Parathyroid adenoma (tissue), 2 donors: ENCODE data around the gene SLC30A7.
"Not testable (repeated sequence)": the region's sequence is repeated elsewhere in the genome, so short reads cannot be mapped to it uniquely, and the experiment has no call there.

Experiments used
- H2AFZ ChIP-seq: fragments of 300-600 bp; sonication (generic); one replicate; pipeline ENCODE4 v1.7.0; 2017; ENCODE audit warnings: antibody characterized with exemption, mild to moderate bottlenecking
- H3K27ac ChIP-seq: fragments of 300-600 bp; sonication (generic); one replicate; pipeline ENCODE4 v1.7.0; 2017
- H3K27me3 ChIP-seq: fragments of 300-600 bp; sonication (generic); one replicate; pipeline ENCODE4 v1.7.0; 2017; ENCODE audit warnings: low read length; ENCODE audit not compliant: control insufficient read depth, insufficient read depth
- H3K36me3 ChIP-seq: fragments of 300-600 bp; sonication (generic); one replicate; pipeline ENCODE4 v1.7.0; 2017; ENCODE audit warnings: low read length; ENCODE audit not compliant: control insufficient read depth, insufficient read depth
- H3K4me1 ChIP-seq: fragments of 300-600 bp; sonication (generic); one replicate; pipeline ENCODE4 v1.7.0; 2017; ENCODE audit warnings: control low read depth
- H3K4me2 ChIP-seq: fragments of 300-600 bp; sonication (generic); one replicate; pipeline ENCODE4 v1.7.0; 2017; ENCODE audit warnings: low read length
- H3K4me3 ChIP-seq: fragments of 300-600 bp; sonication (generic); one replicate; pipeline ENCODE4 v1.7.0; 2017; ENCODE audit warnings: low read depth, low read length
- H3K79me2 ChIP-seq: fragments of 300-600 bp; sonication (generic); one replicate; pipeline ENCODE4 v1.7.0; 2017; ENCODE audit warnings: control low read depth
- H3K9ac ChIP-seq: fragments of 300-600 bp; sonication (generic); one replicate; pipeline ENCODE4 v1.7.0; 2017; ENCODE audit warnings: mild to moderate bottlenecking
- H3K9me3 ChIP-seq: fragments of 300-600 bp; sonication (generic); one replicate; pipeline ENCODE4 v1.7.0; 2017; ENCODE audit warnings: low read length; ENCODE audit not compliant: control insufficient read depth
- CTCF ChIP-seq: fragments of 300-600 bp; sonication (generic); IDR thresholded peaks from one replicate; pipeline ENCODE4 v1.7.0; 2017; ENCODE audit warnings: antibody characterized with exemption, mild to moderate bottlenecking
- donor health status: primary hyperparathyroidism.

SLC30A7 gene

DNA sequence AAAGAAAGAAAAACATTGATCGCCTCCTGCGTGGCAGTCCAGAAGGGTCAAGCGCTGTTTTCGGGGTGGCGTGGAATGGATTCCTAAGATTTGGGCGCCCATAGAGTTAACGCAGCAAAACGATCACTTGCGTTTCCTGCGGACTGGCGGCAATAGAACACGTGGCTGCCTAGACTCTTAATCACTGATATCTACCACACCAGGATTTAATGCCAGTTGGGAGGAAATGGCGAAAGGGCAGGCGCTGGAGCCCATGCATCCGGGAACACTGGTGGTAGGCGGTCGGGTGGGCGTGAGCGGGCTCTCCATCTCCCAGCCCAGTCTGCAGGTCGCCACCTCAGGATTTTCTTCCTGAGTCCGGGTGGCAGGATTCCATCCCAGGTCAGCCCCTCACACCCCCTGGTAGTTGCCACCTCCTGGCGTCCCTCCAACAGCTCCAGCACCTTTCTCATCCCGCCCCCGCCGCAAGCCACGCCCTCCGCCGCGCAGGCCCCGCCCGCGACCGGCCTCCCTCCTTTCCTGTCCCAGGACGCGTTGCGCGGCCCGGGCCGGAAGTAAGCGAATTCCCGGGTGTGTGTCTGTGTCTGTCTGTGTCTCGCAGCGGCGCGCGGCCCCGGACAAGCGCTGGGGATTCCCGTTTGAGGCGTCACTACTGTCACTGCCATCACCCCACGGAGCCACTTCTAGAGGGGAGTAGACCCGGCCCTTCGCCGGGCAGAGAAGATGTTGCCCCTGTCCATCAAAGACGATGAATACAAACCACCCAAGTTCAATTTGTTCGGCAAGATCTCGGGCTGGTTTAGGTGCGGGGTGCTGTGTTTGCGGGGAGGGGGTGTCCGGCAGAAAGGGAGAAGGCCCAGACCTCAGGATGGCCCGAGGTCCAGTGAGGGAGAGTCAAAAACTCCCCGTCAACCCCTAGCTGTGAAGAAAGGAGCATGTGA, at the start of gene SLC30A7:
Gene SLC30A7, plus strand, starts transcription at position 551 of the 941 bp plus-strand sequence. Its CDS starts 173 bp downstream, at position 724.
- H3K27ac ChIP-seq = peak within 1 kb of the TSS; percentile 96
- H2AFZ ChIP-seq = peak within 1 kb of the TSS; percentile 95
- H3K36me3 ChIP-seq = no peaks in the 10 kb centered on the region
- no peaks in the 10 kb centered on the region for H3K4me1 ChIP-seq
- peak within 1 kb of the TSS; percentile 98 for H3K4me2 ChIP-seq
- H3K9me3 ChIP-seq = no peaks in the 10 kb centered on the region
- no peaks in the 10 kb centered on the region for H3K27me3 ChIP-seq
- TF ChIP-seq CTCF = no peak
- peak within 1 kb of the TSS; percentile 50 for H3K9ac ChIP-seq
- no peaks in the 10 kb centered on the region for H3K79me2 ChIP-seq
- peak within 1 kb of the TSS; percentile 84 for H3K4me3 ChIP-seq

GRCh38 chr1:100847361-100848082, 48.4 kb upstream of the SLC30A7 start:
- Histone ChIP-seq H3K9me3 (no peaks in the 10 kb centered on the region), H3K27me3 (no peaks in the 10 kb centered on the region), H3K4me2 (no peak overlapping the region), H3K27ac (no peak overlapping the region), H3K4me3 (no peak overlapping the region), H3K36me3 (no peaks in the 10 kb centered on the region), H2AFZ (peak overlapping the region; percentile 28), H3K4me1 (no peaks in the 10 kb centered on the region), H3K9ac (no peak overlapping the region), H3K79me2 (no peaks in the 10 kb centered on the region)
- no peak for TF ChIP-seq CTCF

DNA sequence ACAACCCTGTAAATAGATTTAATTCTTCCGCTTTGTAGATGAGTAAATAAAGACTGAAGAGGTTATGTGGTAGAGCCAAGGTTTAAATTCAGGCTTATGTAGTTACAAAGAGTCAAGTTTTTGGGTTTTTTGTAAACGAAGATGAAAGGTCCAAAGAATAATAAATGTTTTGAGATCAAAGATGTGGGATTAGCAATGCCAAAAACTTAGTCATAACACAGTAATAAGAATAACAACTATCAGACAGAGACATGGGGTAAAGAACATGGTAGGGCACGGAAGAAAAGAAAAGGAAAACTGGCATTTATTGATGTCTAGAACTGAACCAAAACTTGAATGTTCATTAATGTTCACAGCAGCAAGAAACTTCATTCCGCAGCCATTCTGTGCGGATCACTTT, 44.2 kb upstream of the SLC30A7 start:
- no peak overlapping the region for H2AFZ ChIP-seq
- no peak overlapping the region for H3K27ac ChIP-seq
- no peaks in the 10 kb centered on the region for H3K9me3 ChIP-seq
- H3K79me2 ChIP-seq = no peaks in the 10 kb centered on the region
- H3K36me3 ChIP-seq = no peaks in the 10 kb centered on the region
- H3K27me3 ChIP-seq = no peaks in the 10 kb centered on the region
- H3K4me3 ChIP-seq = no peak overlapping the region
- no peaks in the 10 kb centered on the region for H3K4me1 ChIP-seq
- no peak overlapping the region for H3K9ac ChIP-seq
- TF ChIP-seq CTCF = no peak
- no peak overlapping the region for H3K4me2 ChIP-seq

- H3K36me3 ChIP-seq = no peaks in the 10 kb centered on the region
- no peak for TF ChIP-seq CTCF
- no peak overlapping the region for H3K4me3 ChIP-seq
These were observed 42.9 kb upstream of the SLC30A7 start for GRCh38 chr1:100852976-100853375.

GRCh38 chr1:100855116-100855515, 40.8 kb upstream of the SLC30A7 start:
- H3K9me3 ChIP-seq, H2AFZ ChIP-seq, H3K9ac ChIP-seq, H3K4me2 ChIP-seq, H3K4me1 ChIP-seq, H3K27ac ChIP-seq, H3K4me3 ChIP-seq, H3K79me2 ChIP-seq, H3K27me3 ChIP-seq, H3K36me3 ChIP-seq: not testable (repeated sequence)

More at GRCh38 chr1:100852976-100853375, 42.9 kb upstream of the SLC30A7 start:
- Histone ChIP-seq H3K27ac (no peak overlapping the region), H3K4me1 (no peaks in the 10 kb centered on the region), H3K9ac (no peak overlapping the region), H3K27me3 (no peaks in the 10 kb centered on the region), H3K9me3 (no peaks in the 10 kb centered on the region), H3K79me2 (no peaks in the 10 kb centered on the region), H2AFZ (no peak overlapping the region), H3K4me2 (no peak overlapping the region)
